ENCODE data around the gene PKN2.
"Not testable (repeated sequence)": the region's sequence is repeated elsewhere in the genome, so short reads cannot be mapped to it uniquely, and the experiment has no call there.

The PKN2 gene

DNA sequence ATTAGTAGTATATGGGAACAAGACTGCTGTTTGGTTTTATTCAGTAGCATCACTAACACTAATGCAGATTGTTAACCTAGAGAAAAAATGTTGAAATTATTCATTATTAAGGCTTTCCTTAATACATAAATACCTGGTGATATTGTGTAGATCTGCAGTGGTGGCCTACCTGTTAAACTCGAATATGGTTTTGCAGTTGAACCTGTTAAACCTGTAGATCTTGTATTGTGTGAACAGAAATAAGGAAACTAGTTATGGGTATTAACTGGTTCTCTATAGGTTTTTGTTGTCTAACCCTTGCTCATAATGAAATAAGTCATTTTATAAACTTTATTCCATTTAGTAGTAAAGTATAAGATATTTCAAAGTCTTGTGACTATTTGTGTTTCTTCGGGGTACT is 23.9 kb downstream of the PKN2 start:
- Histone ChIP-seq H3K4me1 (ENCODE audit: control insufficient read depth, low read length) (no peaks in the 10 kb centered on the region), H3K4me3 (ENCODE audit: low read length) (no peak overlapping the region), H3K9me3 (ENCODE audit: control insufficient read depth, insufficient read depth, low read length) (no peaks in the 10 kb centered on the region), H3F3A (ENCODE audit: control insufficient read depth, insufficient read depth) (no peaks in the 10 kb centered on the region), H3K27me3 (ENCODE audit: control insufficient read depth, low read length) (no peaks in the 10 kb centered on the region), H3K36me3 (ENCODE audit: control insufficient read depth, low read length) (peaks cover 29% of the 10 kb centered on the region), H3K79me2 (ENCODE audit: control insufficient read depth, low read length) (peaks cover 91% of the 10 kb centered on the region), H3K9me2 (replicated peaks; ENCODE audit: control insufficient read depth, low read length) (no peaks in the 10 kb centered on the region), H4K20me1 (ENCODE audit: control insufficient read depth, insufficient read depth, low read depth, low read length) (no peaks in the 10 kb centered on the region), H3K27ac (ENCODE audit: low read depth, low read length) (no peak overlapping the region), H3K4me2 (ENCODE audit: low read length) (no peak overlapping the region)
- TF ChIP-seq EZH2phosphoT487 (IDR thresholded peaks at IDR 0.05; ENCODE audit: borderline replicate concordance, low read length), result no peak
- no peak for TF ChIP-seq CTCF (IDR thresholded peaks at IDR 0.05; ENCODE audit: low read depth, low read length, poor library complexity, severe bottlenecking)

DNA sequence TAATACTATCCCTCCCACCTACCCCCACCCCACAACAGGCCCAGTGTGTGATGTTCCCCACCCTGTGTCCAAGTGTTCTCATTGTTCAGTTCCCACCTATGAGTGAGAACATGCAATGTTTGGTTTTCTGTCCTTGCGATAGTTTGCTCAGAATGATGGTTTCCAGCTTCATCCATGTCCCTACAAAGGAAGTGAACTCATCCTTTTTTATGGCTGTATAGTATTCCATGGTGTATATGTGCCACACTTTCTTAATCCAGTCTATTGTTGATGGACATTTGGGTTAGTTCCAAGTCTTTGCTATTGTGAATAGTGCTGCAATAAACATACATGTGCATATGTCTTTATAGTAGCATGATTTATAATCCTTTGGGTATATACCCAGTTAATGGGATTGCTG is 28.8 kb downstream of the PKN2 start:
- H3K27me3 ChIP-seq (ENCODE audit: control insufficient read depth, low read length); H3K4me3 ChIP-seq (ENCODE audit: low read length); H3K4me2 ChIP-seq (ENCODE audit: low read length); H4K20me1 ChIP-seq (ENCODE audit: control insufficient read depth, insufficient read depth, low read depth, low read length); H3K9me2 ChIP-seq (replicated peaks; ENCODE audit: control insufficient read depth, low read length); H3F3A ChIP-seq (ENCODE audit: control insufficient read depth, insufficient read depth); H3K27ac ChIP-seq (ENCODE audit: low read depth, low read length); H3K4me1 ChIP-seq (ENCODE audit: control insufficient read depth, low read length); H3K9me3 ChIP-seq (ENCODE audit: control insufficient read depth, insufficient read depth, low read length): not testable (repeated sequence)
- Histone ChIP-seq H3K79me2 (ENCODE audit: control insufficient read depth, low read length) (peaks cover 80% of the 10 kb centered on the region), H3K36me3 (ENCODE audit: control insufficient read depth, low read length) (peaks cover 18% of the 10 kb centered on the region)

GRCh38 chr1:88716571-88716970 is 32.5 kb downstream of the PKN2 start:
- not testable (repeated sequence) for H3K27me3 ChIP-seq (ENCODE audit: control insufficient read depth, low read length); H3K9me3 ChIP-seq (ENCODE audit: control insufficient read depth, insufficient read depth, low read length); H3K4me3 ChIP-seq (ENCODE audit: low read length); H3F3A ChIP-seq (ENCODE audit: control insufficient read depth, insufficient read depth); H3K9me2 ChIP-seq (replicated peaks; ENCODE audit: control insufficient read depth, low read length); H3K4me1 ChIP-seq (ENCODE audit: control insufficient read depth, low read length); H3K4me2 ChIP-seq (ENCODE audit: low read length); H4K20me1 ChIP-seq (ENCODE audit: control insufficient read depth, insufficient read depth, low read depth, low read length); H3K36me3 ChIP-seq (ENCODE audit: control insufficient read depth, low read length); H3K27ac ChIP-seq (ENCODE audit: low read depth, low read length)
- peaks cover 83% of the 10 kb centered on the region for H3K79me2 ChIP-seq (ENCODE audit: control insufficient read depth, low read length)

GRCh38 chr1:88722492-88722891 is 38.4 kb downstream of the PKN2 start:
- Histone ChIP-seq H3K4me3 (ENCODE audit: low read length) (no peak overlapping the region), H3K27ac (ENCODE audit: low read depth, low read length) (no peak overlapping the region), H3K27me3 (ENCODE audit: control insufficient read depth, low read length) (no peaks in the 10 kb centered on the region), H3K4me1 (ENCODE audit: control insufficient read depth, low read length) (peaks cover 7% of the 10 kb centered on the region; the same call in 1 of the 2 replicates), H3K79me2 (ENCODE audit: control insufficient read depth, low read length) (peaks cover 95% of the 10 kb centered on the region), H3K9me3 (ENCODE audit: control insufficient read depth, insufficient read depth, low read length) (no peaks in the 10 kb centered on the region), H3K9me2 (replicated peaks; ENCODE audit: control insufficient read depth, low read length) (no peaks in the 10 kb centered on the region), H3F3A (ENCODE audit: control insufficient read depth, insufficient read depth) (no peaks in the 10 kb centered on the region), H3K36me3 (ENCODE audit: control insufficient read depth, low read length) (peaks cover 7% of the 10 kb centered on the region; the same call in 1 of the 2 replicates), H3K4me2 (ENCODE audit: low read length) (no peak overlapping the region), H4K20me1 (ENCODE audit: control insufficient read depth, insufficient read depth, low read depth, low read length) (0 out of 2 replicates have a peak, but pooled peaks cover 4% of the 10 kb centered on the region)
- TF ChIP-seq EZH2phosphoT487 (IDR thresholded peaks at IDR 0.05; ENCODE audit: borderline replicate concordance, low read length), result no peak
- no peak for TF ChIP-seq CTCF (IDR thresholded peaks at IDR 0.05; ENCODE audit: low read depth, low read length, poor library complexity, severe bottlenecking)
